ENCODE data around the gene RITA1. TPM values are rescaled to one million over a fixed set of nuclear protein-coding genes. Genes with fewer than 3 reads are reported as not detected.

The RITA1 gene
- total and polyA plus RNA-seq, 2 experiments from 2014 or later = 20.0 to 40.4 TPM

- H3K4me3 ChIP-seq = peak overlapping the region; percentile 59
- TF ChIP-seq ZNF114 (CRISPR knock-in tag; IDR thresholded peaks at IDR 0.05) = no peak
- TF ChIP-seq, protein P1, sequence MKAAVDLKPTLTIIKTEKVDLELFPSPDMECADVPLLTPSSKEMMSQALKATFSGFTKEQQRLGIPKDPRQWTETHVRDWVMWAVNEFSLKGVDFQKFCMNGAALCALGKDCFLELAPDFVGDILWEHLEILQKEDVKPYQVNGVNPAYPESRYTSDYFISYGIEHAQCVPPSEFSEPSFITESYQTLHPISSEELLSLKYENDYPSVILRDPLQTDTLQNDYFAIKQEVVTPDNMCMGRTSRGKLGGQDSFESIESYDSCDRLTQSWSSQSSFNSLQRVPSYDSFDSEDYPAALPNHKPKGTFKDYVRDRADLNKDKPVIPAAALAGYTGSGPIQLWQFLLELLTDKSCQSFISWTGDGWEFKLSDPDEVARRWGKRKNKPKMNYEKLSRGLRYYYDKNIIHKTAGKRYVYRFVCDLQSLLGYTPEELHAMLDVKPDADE (IDR thresholded peaks at IDR 0.05) = no peak
- TF ChIP-seq JUNB (IDR thresholded peaks at IDR 0.05; ENCODE audit: unreplicated experiment) = no peak
- TF ChIP-seq EZH2phosphoT487 (IDR thresholded peaks at IDR 0.05; ENCODE audit: unreplicated experiment) = no peak
- TF ChIP-seq, protein P2, sequence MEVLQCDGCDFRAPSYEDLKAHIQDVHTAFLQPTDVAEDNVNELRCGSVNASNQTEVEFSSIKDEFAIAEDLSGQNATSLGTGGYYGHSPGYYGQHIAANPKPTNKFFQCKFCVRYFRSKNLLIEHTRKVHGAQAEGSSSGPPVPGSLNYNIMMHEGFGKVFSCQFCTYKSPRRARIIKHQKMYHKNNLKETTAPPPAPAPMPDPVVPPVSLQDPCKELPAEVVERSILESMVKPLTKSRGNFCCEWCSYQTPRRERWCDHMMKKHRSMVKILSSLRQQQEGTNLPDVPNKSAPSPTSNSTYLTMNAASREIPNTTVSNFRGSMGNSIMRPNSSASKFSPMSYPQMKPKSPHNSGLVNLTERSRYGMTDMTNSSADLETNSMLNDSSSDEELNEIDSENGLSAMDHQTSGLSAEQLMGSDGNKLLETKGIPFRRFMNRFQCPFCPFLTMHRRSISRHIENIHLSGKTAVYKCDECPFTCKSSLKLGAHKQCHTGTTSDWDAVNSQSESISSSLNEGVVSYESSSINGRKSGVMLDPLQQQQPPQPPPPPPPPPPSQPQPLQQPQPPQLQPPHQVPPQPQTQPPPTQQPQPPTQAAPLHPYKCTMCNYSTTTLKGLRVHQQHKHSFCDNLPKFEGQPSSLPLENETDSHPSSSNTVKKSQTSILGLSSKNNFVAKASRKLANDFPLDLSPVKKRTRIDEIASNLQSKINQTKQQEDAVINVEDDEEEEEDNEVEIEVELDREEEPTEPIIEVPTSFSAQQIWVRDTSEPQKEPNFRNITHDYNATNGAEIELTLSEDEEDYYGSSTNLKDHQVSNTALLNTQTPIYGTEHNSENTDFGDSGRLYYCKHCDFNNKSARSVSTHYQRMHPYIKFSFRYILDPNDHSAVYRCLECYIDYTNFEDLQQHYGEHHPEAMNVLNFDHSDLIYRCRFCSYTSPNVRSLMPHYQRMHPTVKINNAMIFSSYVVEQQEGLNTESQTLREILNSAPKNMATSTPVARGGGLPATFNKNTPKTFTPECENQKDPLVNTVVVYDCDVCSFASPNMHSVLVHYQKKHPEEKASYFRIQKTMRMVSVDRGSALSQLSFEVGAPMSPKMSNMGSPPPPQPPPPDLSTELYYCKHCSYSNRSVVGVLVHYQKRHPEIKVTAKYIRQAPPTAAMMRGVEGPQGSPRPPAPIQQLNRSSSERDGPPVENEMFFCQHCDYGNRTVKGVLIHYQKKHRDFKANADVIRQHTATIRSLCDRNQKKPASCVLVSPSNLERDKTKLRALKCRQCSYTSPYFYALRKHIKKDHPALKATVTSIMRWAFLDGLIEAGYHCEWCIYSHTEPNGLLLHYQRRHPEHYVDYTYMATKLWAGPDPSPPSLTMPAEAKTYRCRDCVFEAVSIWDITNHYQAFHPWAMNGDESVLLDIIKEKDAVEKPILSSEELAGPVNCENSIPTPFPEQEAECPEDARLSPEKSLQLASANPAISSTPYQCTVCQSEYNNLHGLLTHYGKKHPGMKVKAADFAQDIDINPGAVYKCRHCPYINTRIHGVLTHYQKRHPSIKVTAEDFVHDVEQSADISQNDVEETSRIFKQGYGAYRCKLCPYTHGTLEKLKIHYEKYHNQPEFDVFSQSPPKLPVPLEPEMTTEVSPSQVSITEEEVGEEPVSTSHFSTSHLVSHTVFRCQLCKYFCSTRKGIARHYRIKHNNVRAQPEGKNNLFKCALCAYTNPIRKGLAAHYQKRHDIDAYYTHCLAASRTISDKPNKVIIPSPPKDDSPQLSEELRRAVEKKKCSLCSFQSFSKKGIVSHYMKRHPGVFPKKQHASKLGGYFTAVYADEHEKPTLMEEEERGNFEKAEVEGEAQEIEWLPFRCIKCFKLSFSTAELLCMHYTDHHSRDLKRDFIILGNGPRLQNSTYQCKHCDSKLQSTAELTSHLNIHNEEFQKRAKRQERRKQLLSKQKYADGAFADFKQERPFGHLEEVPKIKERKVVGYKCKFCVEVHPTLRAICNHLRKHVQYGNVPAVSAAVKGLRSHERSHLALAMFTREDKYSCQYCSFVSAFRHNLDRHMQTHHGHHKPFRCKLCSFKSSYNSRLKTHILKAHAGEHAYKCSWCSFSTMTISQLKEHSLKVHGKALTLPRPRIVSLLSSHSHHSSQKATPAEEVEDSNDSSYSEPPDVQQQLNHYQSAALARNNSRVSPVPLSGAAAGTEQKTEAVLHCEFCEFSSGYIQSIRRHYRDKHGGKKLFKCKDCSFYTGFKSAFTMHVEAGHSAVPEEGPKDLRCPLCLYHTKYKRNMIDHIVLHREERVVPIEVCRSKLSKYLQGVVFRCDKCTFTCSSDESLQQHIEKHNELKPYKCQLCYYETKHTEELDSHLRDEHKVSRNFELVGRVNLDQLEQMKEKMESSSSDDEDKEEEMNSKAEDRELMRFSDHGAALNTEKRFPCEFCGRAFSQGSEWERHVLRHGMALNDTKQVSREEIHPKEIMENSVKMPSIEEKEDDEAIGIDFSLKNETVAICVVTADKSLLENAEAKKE (CRISPR knock-in tag; IDR thresholded peaks at IDR 0.05) = no peak
- TF ChIP-seq EZH2 (IDR thresholded peaks at IDR 0.05; ENCODE audit: low read depth, unreplicated experiment) = no peak
- no peak for TF ChIP-seq POLR2AphosphoS5 (IDR thresholded peaks at IDR 0.05; ENCODE audit: low read depth)
- no peak for TF ChIP-seq CTCF (conservative IDR thresholded peaks at IDR 0.05; ENCODE audit: low read depth in 2 of 2)
- TF ChIP-seq, protein P3, sequence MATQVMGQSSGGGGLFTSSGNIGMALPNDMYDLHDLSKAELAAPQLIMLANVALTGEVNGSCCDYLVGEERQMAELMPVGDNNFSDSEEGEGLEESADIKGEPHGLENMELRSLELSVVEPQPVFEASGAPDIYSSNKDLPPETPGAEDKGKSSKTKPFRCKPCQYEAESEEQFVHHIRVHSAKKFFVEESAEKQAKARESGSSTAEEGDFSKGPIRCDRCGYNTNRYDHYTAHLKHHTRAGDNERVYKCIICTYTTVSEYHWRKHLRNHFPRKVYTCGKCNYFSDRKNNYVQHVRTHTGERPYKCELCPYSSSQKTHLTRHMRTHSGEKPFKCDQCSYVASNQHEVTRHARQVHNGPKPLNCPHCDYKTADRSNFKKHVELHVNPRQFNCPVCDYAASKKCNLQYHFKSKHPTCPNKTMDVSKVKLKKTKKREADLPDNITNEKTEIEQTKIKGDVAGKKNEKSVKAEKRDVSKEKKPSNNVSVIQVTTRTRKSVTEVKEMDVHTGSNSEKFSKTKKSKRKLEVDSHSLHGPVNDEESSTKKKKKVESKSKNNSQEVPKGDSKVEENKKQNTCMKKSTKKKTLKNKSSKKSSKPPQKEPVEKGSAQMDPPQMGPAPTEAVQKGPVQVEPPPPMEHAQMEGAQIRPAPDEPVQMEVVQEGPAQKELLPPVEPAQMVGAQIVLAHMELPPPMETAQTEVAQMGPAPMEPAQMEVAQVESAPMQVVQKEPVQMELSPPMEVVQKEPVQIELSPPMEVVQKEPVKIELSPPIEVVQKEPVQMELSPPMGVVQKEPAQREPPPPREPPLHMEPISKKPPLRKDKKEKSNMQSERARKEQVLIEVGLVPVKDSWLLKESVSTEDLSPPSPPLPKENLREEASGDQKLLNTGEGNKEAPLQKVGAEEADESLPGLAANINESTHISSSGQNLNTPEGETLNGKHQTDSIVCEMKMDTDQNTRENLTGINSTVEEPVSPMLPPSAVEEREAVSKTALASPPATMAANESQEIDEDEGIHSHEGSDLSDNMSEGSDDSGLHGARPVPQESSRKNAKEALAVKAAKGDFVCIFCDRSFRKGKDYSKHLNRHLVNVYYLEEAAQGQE (IDR thresholded peaks at IDR 0.05; ENCODE audit: unreplicated experiment) = no peak
- no peaks in the 10 kb centered on the region for H3K27me3 ChIP-seq (ENCODE audit: insufficient read depth)
- Mint-ChIP-seq H3K4me3 (peak overlapping the region; percentile 81), H3K27me3 (ENCODE audit: insufficient read depth, low read depth, poor library complexity) (peaks cover 4% of the 10 kb centered on the region), H3K27ac (peak overlapping the region; percentile 26; the same call in 1 of the 2 replicates), H3K9me3 (no peaks in the 10 kb centered on the region), H3K4me1 (peaks cover 19% of the 10 kb centered on the region), H3K36me3 (ENCODE audit: low read depth) (peaks cover under 1% of the 10 kb centered on the region; the same call in 2 of the 3 replicates)
- DNase-seq (ENCODE audit: low spot score) (no peak), ATAC-seq (no peak)
- H3K79me2 ChIP-seq (replicated peaks; ENCODE audit: insufficient read depth) = peaks cover 9% of the 10 kb centered on the region
- H3K4me1 ChIP-seq (ENCODE audit: insufficient read depth) = peaks cover 18% of the 10 kb centered on the region
- no peaks in the 10 kb centered on the region for H3K9me2 ChIP-seq (ENCODE audit: insufficient read depth)
- H3K4me2 ChIP-seq = peak overlapping the region; percentile 89
- H3K36me3 ChIP-seq (ENCODE audit: insufficient read depth) = no peaks in the 10 kb centered on the region
- no peaks in the 10 kb centered on the region for H4K20me1 ChIP-seq (replicated peaks; ENCODE audit: insufficient read depth)
- peaks cover 8% of the 10 kb centered on the region; the same call in 1 of the 2 replicates for H3F3A ChIP-seq (replicated peaks; ENCODE audit: low read depth)
- peak overlapping the region; percentile 87; the same call in 1 of the 2 replicates for H2AFZ ChIP-seq
- H3K27ac ChIP-seq (ENCODE audit: low read depth) = no peak overlapping the region
Observed at GRCh38 chr12:113221997-113222729, 36.6 kb downstream of the RITA1 start.
